Caco-2 (cell line): Measurements from ENCODE around the gene NPAS3. TPM values are rescaled to one million over a fixed set of nuclear protein-coding genes. Genes with fewer than 3 reads are reported as not detected.

Experiments
- BruUV-seq: library from RNA; stranded (reverse); fragments of 400-500 nt; replicated peaks from 2 replicates; lab custom pipeline; 2021; lab: Mats Ljungman, UMichigan
- CTCF ChIA-PET: fragments of 300-600 bp; sonication (Branson Sonifier 250); formaldehyde crosslinking; loops from one replicate; lab custom pipeline; 2022; ENCODE audit warnings: antibody characterized with exemption; lab: Charles Lee
- POLR2A ChIA-PET: fragments of 300-600 bp; sonication (Branson Sonifier 250); formaldehyde crosslinking; loops from one replicate; lab custom pipeline; 2022; ENCODE audit warnings: antibody characterized with exemption; lab: Charles Lee
- DNase-seq, 2 experiments: peaks; one replicate each; pipeline versions ENCODE4 v3.0.0 to v3.0.0-alpha.2; 2020 to 2022
- H3K27me3 ChIP-seq: replicated peaks from 2 replicates; pipeline ENCODE4 v1.6.0; 2011; ENCODE audit warnings: low read length; ENCODE audit not compliant: control insufficient read depth, insufficient read depth
- H3K36me3 ChIP-seq: 2 replicates; pipeline ENCODE4 v1.5.1; 2011; ENCODE audit warnings: low read length; ENCODE audit not compliant: control insufficient read depth, insufficient read depth
- H3K4me1 ChIP-seq: fragments of 250-450 bp; sonication (Bioruptor Pico); 2 replicates; pipeline ENCODE4 v1.5.1; 2020; ENCODE audit warnings: mild to moderate bottlenecking
- H3K4me3 ChIP-seq: 2 replicates; pipeline ENCODE4 v1.5.1; 2011; ENCODE audit warnings: low read depth, mild to moderate bottlenecking, control low read depth, low read length
- H3K9me3 ChIP-seq: fragments of 250-450 bp; sonication (Bioruptor Pico); 2 replicates; pipeline ENCODE4 v1.5.1; 2020; ENCODE audit warnings: mild to moderate bottlenecking, moderate library complexity
- H3K27ac Mint-ChIP-seq: one replicate; pipeline ENCODE4 v1.8.0; 2022; ENCODE audit warnings: mixed read lengths; ENCODE audit not compliant: unreplicated experiment
- H3K27me3 Mint-ChIP-seq: one replicate; pipeline ENCODE4 v1.8.0; 2022; ENCODE audit warnings: mixed read lengths; ENCODE audit not compliant: insufficient read depth, unreplicated experiment
- H3K36me3 Mint-ChIP-seq: one replicate; pipeline ENCODE4 v1.8.0; 2022; ENCODE audit warnings: mild to moderate bottlenecking, mixed read lengths; ENCODE audit not compliant: insufficient read depth, unreplicated experiment
- H3K4me1 Mint-ChIP-seq: one replicate; pipeline ENCODE4 v1.8.0; 2022; ENCODE audit warnings: low read depth, mixed read lengths; ENCODE audit not compliant: unreplicated experiment
- H3K4me3 Mint-ChIP-seq: one replicate; pipeline ENCODE4 v1.8.0; 2022; ENCODE audit warnings: mild to moderate bottlenecking, moderate library complexity, mixed read lengths; ENCODE audit not compliant: unreplicated experiment
- H3K9me3 Mint-ChIP-seq: one replicate; pipeline ENCODE4 v1.8.0; 2022; ENCODE audit warnings: mixed read lengths; ENCODE audit not compliant: unreplicated experiment
- intact Hi-C: fragments of 100-400 bp; cut with micrococcal nuclease; formaldehyde crosslinking; loops from one replicate; pipeline ENCODE4 v1.10.0; 2022; ENCODE audit not compliant: unreplicated experiment
- total RNA-seq: library from RNA; stranded (reverse); gene quantifications from 2 replicates; pipeline ENCODE4 v1.2.3, GENCODE V29; 2022
- TF ChIP-seq, protein P1 (sequence below), 2 experiments: fragments of 200-600 bp in 1 of 2; IDR thresholded peaks; 1 replicate in 1 of 2; 2 replicates in 1 of 2; pipeline versions ENCODE4 v1.5.1 to v1.8.0; 2011 to 2022; ENCODE audit warnings: antibody characterized with exemption in 1 of 2, control low read depth in 1 of 2, inconsistent platforms in 1 of 2, low read depth in 1 of 2, low read length in 1 of 2, mild to moderate bottlenecking in 1 of 2, moderate library complexity in 1 of 2; ENCODE audit not compliant: insufficient read depth in 1 of 2, severe bottlenecking in 1 of 2, unreplicated experiment in 1 of 2

Gene NPAS3
- total RNA-seq, 1 experiment from 2014 or later, result not detected

DNA sequence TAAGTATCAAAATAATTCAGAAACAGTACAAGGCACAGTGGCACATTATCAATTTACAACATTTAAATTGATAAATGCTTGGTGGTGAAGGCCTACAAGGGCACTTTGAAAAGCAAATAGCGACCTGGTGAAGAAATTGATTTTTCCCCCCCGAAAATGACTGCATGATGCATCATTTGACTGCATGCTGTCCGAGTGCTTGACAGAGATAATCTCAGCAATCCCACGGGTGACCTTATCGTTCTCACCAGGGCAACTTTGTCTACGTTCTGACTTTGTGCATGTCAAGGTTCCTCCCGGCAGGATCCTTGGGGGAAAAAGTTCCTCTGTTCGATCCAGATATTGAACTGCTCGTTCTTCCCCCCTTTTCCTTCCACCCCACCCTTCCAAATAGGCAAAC lies 627.4 kb downstream of the NPAS3 start:
- Mint-ChIP-seq H3K36me3 (no peaks in the 10 kb centered on the region), H3K4me1 (peaks cover 19% of the 10 kb centered on the region), H3K9me3 (no peaks in the 10 kb centered on the region), H3K27me3 (peaks cover 3% of the 10 kb centered on the region), H3K27ac (no peak overlapping the region), H3K4me3 (no peak overlapping the region)
- Histone ChIP-seq H3K36me3 (no peaks in the 10 kb centered on the region), H3K27me3 (no peaks in the 10 kb centered on the region), H3K4me1 (peaks cover 21% of the 10 kb centered on the region; the same call in 1 of the 2 replicates), H3K9me3 (no peaks in the 10 kb centered on the region), H3K4me3 (no peak overlapping the region)
- POLR2A ChIA-PET, result no interaction called here
- TF ChIP-seq, protein P1, sequence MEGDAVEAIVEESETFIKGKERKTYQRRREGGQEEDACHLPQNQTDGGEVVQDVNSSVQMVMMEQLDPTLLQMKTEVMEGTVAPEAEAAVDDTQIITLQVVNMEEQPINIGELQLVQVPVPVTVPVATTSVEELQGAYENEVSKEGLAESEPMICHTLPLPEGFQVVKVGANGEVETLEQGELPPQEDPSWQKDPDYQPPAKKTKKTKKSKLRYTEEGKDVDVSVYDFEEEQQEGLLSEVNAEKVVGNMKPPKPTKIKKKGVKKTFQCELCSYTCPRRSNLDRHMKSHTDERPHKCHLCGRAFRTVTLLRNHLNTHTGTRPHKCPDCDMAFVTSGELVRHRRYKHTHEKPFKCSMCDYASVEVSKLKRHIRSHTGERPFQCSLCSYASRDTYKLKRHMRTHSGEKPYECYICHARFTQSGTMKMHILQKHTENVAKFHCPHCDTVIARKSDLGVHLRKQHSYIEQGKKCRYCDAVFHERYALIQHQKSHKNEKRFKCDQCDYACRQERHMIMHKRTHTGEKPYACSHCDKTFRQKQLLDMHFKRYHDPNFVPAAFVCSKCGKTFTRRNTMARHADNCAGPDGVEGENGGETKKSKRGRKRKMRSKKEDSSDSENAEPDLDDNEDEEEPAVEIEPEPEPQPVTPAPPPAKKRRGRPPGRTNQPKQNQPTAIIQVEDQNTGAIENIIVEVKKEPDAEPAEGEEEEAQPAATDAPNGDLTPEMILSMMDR (IDR thresholded peaks at IDR 0.05; ENCODE audit: insufficient read depth in 1 of 2, low read depth in 1 of 2, low read length in 1 of 2, severe bottlenecking in 1 of 2, unreplicated experiment in 1 of 2), result no peak
- CTCF ChIA-PET, result no interaction called here
- no TSS peak for BruUV-seq
- DNase-seq, result no peak
- intact Hi-C loops, result no loop called here

DNA sequence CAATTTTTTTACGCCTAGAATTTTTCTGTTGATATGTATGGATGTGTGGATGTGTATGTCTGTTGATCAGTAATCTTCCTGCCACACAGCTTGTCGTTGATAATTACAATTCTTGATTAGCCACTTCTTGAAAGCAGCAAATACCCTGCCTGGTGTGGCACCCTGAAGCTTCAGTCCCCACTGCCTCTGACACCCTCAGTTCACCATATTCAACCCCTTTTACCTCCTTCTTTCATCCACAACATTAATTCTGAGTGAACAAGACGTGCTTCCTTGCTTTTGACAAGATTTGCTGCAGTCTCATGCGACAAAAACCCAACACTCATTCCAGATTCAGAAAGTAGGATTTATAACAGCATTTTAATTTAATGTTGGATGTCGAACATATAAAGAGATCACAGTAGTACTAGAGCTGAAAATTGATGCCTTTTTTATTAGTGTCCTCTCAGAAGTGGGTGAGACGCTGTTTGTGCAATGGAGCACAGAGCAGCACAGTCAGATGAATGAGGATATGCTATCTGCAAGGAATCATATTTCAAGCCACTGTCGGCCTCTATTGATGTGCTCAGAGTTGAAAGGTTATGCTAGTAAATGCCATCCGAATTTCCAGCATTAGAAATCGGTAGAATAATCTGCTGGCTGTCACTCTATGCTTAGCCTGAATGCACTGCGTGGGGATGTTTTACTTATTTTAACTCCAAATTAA lies 628.5 kb downstream of the NPAS3 start:
- no TSS peak for BruUV-seq
- no peak overlapping the region for H3K4me3 Mint-ChIP-seq
- peaks cover 3% of the 10 kb centered on the region for H3K27me3 Mint-ChIP-seq
- H3K27ac Mint-ChIP-seq, result no peak overlapping the region
- CTCF ChIA-PET, result no interaction called here
- no peaks in the 10 kb centered on the region for H3K36me3 Mint-ChIP-seq
- Histone ChIP-seq H3K27me3 (no peaks in the 10 kb centered on the region), H3K9me3 (no peaks in the 10 kb centered on the region), H3K4me3 (no peak overlapping the region), H3K4me1 (peaks cover 21% of the 10 kb centered on the region; the same call in 1 of the 2 replicates), H3K36me3 (no peaks in the 10 kb centered on the region)
- TF ChIP-seq, protein P1 (IDR thresholded peaks at IDR 0.05; ENCODE audit: insufficient read depth in 1 of 2, low read depth in 1 of 2, low read length in 1 of 2, severe bottlenecking in 1 of 2, unreplicated experiment in 1 of 2), result no peak
- intact Hi-C loops, result no loop called here
- POLR2A ChIA-PET, result no interaction called here
- H3K9me3 Mint-ChIP-seq, result no peaks in the 10 kb centered on the region
- DNase-seq, result peak; percentile 42 to 43
- peaks cover 19% of the 10 kb centered on the region for H3K4me1 Mint-ChIP-seq

DNA sequence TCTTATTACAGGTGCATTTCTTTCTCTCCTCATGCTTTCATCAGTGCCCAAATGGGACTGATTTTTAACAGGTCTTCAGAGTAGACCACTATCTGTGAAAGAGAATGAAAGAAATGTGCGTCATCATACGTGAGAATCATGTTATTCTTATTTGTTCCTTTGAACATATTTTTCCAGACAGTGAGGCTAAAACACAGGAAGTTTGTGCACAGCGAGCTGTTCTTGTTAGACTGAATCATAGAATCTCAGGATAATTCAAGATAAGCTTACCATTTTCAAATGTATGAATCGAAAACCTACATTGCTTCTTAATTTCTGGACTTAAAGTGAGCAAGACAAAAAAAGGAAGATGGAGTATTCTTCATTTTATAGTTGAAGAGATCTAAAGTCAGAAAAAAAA lies 629.1 kb downstream of the NPAS3 start:
- no peak overlapping the region for H3K4me3 ChIP-seq
- no peaks in the 10 kb centered on the region for H3K9me3 Mint-ChIP-seq
- DNase-seq, result no peak
- CTCF ChIA-PET, result no interaction called here
- intact Hi-C loops, result no loop called here
- H3K4me3 Mint-ChIP-seq, result no peak overlapping the region
- no peaks in the 10 kb centered on the region for H3K36me3 Mint-ChIP-seq
- POLR2A ChIA-PET, result no interaction called here
- no peaks in the 10 kb centered on the region for H3K9me3 ChIP-seq
- TF ChIP-seq, protein P1 (IDR thresholded peaks at IDR 0.05; ENCODE audit: insufficient read depth in 1 of 2, low read depth in 1 of 2, low read length in 1 of 2, severe bottlenecking in 1 of 2, unreplicated experiment in 1 of 2), result no peak
- peaks cover 19% of the 10 kb centered on the region for H3K4me1 Mint-ChIP-seq
- peaks cover 21% of the 10 kb centered on the region; the same call in 1 of the 2 replicates for H3K4me1 ChIP-seq
- H3K36me3 ChIP-seq, result no peaks in the 10 kb centered on the region
- no peak overlapping the region for H3K27ac Mint-ChIP-seq
- no peaks in the 10 kb centered on the region for H3K27me3 ChIP-seq
- no TSS peak for BruUV-seq
- peaks cover 3% of the 10 kb centered on the region for H3K27me3 Mint-ChIP-seq
